HG03520 (cell line): Measurements from ENCODE around the gene DNAH11.

Experiments
- ATAC-seq: cut with Tn5 transposase; IDR thresholded peaks from one replicate; pipeline ENCODE4 v1.9.1; 2021; ENCODE audit warnings: mild to moderate bottlenecking, moderate library complexity; ENCODE audit not compliant: unreplicated experiment

The DNAH11 gene

DNA sequence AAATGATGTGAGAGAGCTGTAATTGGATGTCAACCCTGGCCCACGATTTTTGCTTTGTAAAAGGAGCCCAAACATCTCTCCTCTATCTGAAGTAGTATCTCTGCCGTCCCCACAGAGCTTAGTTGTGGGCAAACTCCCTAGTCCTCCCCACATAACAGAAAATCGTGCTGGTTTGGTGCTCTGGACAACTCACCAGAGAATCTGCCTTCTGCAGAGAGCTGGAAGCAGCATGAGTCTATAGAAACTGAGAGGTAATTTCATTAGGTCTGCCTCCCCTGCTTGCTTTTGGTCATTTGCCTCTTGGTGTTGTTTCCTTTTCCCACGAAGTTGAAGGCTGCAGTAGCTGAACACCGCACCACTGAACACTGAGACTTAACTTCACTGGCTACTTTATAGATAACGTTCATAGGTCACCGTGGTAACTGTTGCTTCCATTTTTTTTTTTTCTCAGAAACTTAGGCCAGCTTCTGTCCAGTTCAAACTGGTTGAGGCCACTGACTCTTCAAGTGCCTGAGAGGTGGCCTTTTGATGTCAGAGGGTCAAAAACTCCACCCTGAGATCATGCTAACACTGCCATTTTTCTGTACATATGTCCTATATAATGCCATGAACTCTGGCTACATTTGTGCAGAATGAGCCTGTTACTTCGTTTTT, 406.2 kb downstream of the DNAH11 start:
- ATAC-seq, result no peak
